Esophagus squamous epithelium (tissue), 4 donors: ENCODE data around the gene XAGE2.

Source experiments
- CTCF ChIP-seq, 6 experiments: fragments of 450-650 bp in 4 of 6; fragments of 200-600 bp in 2 of 6; sonication (generic) in 2 of 6; IDR thresholded peaks; one replicate each; pipeline ENCODE4 v1.5.1; 2016 to 2019; ENCODE audit warnings: antibody characterized with exemption in 6 of 6, mild to moderate bottlenecking in 4 of 6, moderate library complexity in 4 of 6
- POLR2A ChIP-seq, 4 donors: fragments of 450-650 bp; IDR thresholded peaks; one replicate each; pipeline ENCODE4 v1.6.1; 2017; ENCODE audit warnings: antibody characterized with exemption in 4 of 4, mild to moderate bottlenecking in 4 of 4, moderate library complexity in 3 of 4

DNA sequence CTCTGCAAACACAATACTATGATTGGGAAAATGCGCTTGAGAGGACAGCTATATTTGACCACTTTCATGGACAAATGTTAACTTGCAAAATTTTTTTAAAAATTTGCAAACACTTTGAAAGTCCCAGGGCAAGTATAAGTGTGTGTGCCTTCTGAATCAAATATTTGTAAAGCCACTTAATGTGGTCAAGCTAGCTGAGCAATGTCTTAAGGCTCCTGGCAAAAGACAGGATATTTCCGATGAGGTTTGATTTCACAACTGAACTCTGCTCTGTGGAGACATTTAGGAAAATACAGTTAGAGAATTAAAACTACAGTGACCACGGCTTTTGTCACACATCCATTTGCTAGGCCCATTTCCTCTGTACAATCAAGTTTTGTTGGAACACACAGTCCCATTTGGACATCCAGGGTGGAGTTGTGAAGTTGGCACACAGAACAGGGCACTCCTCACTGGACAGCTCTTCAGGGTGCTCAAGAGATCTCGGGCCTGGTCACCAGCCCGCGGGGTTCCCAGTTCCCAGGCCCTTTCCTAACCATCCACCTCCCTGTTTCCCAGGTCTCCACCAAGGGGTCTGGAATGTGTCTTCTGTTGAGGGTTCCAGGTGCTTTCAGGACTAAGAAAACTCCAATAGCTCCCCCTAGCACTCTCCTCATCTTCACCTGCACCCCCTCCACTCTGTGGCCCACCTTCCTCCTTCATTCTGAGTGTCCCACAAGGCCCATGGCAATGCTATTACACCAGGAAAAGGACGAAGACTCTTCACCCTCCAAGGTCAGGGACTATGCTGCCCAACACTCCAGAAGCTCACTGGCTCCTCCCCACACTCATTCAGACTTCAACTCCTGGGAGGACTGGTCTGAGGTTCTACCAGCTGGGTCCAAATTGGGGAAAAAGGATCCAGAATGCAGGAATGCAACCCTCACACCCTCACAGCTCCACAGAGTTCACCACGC, 41.9 kb downstream of the XAGE2 start:
- no peak for TF ChIP-seq CTCF (IDR thresholded peaks at IDR 0.05)
- no peak for TF ChIP-seq POLR2A (IDR thresholded peaks at IDR 0.05)
